C4-2B (cell line): ENCODE data around the gene POFUT2.

Experiments used
- H3K27ac ChIP-seq: fragments of 450-650 bp; 2 replicates; pipeline ENCODE4 v1.5.1; 2017
- CTCF ChIP-seq: fragments of 450-650 bp; conservative IDR thresholded peaks from 2 replicates; pipeline ENCODE4 v1.5.1; 2017; ENCODE audit warnings: mild to moderate bottlenecking
- ZFX ChIP-seq: fragments of 450-650 bp; IDR thresholded peaks from 2 replicates; pipeline ENCODE4 v1.6.1; 2017

Gene POFUT2

GRCh38 chr21:45301521-45302081 is 13.9 kb upstream of the POFUT2 start:
- TF ChIP-seq ZFX (no peak), CTCF (no peak)
- H3K27ac ChIP-seq: no peak overlapping the region

GRCh38 chr21:45300786-45301520 is 13.3 kb upstream of the POFUT2 start:
- no peak overlapping the region for H3K27ac ChIP-seq
- TF ChIP-seq ZFX: no peak
- no peak for TF ChIP-seq CTCF

GRCh38 chr21:45299864-45300785 is 12.4 kb upstream of the POFUT2 start:
- H3K27ac ChIP-seq: no peak overlapping the region
- TF ChIP-seq CTCF (no peak), ZFX (no peak)

- TF ChIP-seq CTCF (no peak), ZFX (no peak)
- H3K27ac ChIP-seq: no peak overlapping the region
These were observed 11.6 kb upstream of the POFUT2 start for GRCh38 chr21:45299026-45299863.

- TF ChIP-seq CTCF: no peak
- TF ChIP-seq ZFX: no peak
- H3K27ac ChIP-seq: no peak overlapping the region
These were observed 10.2 kb upstream of the POFUT2 start for GRCh38 chr21:45297869-45298268.

GRCh38 chr21:45297329-45297728 is 9.6 kb upstream of the POFUT2 start:
- no peak overlapping the region for H3K27ac ChIP-seq
- TF ChIP-seq ZFX: no peak
- no peak for TF ChIP-seq CTCF
